ENCODE measurements around the gene NTF4. TPM values are rescaled to one million over a fixed set of nuclear protein-coding genes. Genes with fewer than 3 reads are reported as not detected.

Gene NTF4
- total RNA-seq, 2 donors from 2014 or later = not detected

DNA sequence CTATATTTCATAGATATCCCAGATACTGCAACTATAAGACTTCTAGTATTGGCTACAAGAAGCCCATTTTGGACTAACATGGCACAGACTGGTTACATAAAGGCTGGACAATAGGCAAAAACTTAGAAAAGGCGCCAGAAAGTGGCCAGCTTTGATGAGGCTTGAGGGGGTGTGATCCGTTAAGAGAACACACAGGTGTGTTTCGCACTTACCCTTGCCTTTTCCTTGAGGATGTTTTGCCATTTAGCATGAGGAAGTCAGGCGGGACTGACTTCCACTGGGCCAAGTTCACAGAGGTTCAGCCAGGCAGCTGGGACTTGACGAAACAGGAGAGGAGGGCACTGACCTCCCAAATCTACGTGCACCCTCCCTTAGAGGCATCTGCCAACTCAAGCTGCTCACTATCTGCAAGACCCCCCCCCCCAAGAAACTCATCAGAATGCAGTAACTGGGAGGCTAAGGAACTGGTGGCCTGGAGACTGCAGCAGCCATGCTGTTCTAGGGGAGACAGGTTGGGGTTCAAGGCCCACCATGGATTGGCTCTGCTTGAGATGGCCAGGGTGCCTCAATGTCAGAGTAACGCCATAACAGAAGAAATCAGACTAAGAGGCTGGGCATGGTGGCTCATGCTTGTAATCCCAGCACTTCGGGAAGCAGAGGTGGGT, 45.1 kb upstream of the NTF4 start:
- TF ChIP-seq, protein P1, sequence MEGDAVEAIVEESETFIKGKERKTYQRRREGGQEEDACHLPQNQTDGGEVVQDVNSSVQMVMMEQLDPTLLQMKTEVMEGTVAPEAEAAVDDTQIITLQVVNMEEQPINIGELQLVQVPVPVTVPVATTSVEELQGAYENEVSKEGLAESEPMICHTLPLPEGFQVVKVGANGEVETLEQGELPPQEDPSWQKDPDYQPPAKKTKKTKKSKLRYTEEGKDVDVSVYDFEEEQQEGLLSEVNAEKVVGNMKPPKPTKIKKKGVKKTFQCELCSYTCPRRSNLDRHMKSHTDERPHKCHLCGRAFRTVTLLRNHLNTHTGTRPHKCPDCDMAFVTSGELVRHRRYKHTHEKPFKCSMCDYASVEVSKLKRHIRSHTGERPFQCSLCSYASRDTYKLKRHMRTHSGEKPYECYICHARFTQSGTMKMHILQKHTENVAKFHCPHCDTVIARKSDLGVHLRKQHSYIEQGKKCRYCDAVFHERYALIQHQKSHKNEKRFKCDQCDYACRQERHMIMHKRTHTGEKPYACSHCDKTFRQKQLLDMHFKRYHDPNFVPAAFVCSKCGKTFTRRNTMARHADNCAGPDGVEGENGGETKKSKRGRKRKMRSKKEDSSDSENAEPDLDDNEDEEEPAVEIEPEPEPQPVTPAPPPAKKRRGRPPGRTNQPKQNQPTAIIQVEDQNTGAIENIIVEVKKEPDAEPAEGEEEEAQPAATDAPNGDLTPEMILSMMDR (IDR thresholded peaks at IDR 0.05) = no peak
- no peak for TF ChIP-seq POLR2A (IDR thresholded peaks at IDR 0.05)
- intact Hi-C loops (cut with DNase I) = loop anchor here (5.0 kb wide), 1 partner anchor 38 kb away; no protein-coding TSS in a partner anchor
- H3K27me3 ChIP-seq = no peaks in the 10 kb centered on the region
- H3K36me3 ChIP-seq (replicated peaks in 1 of 2; ENCODE audit: insufficient read depth in 1 of 2, low read depth in 2 of 2) = peaks cover 4 to 5% of the 10 kb centered on the region in 2 donors
- H3K27ac ChIP-seq = no peak overlapping the region
- DNase-seq (no peak), ATAC-seq (no peak)
- WGBS, 2 donors = 81 to 89% methylated on average over 8 of the region's 8 CpGs
- H3K9me3 ChIP-seq = no peaks in the 10 kb centered on the region
- peaks cover 14% of the 10 kb centered on the region for H3K4me1 ChIP-seq
- no peak overlapping the region for H3K4me3 ChIP-seq

DNA sequence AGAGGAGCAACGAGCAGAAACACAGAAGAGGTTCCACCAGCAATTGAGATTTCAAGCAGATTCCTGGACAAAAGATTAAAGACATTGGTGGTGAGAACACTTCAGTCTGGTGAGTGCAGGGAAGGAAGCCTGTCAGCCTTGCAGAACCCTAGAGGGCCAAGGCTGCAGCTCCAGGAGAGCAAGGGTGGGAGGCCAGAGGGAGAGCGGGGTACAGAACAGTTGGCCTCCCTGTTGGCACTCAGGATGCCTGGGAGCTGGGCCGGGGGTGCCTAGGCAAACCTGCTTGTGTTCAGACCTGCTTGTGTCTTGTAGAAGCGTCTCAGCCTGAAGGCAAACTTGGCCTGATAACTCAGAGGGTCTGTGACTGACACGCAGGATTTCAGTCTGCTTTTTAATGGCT, 44.4 kb upstream of the NTF4 start:
- H3K36me3 ChIP-seq (replicated peaks in 1 of 2; ENCODE audit: insufficient read depth in 1 of 2, low read depth in 2 of 2) = peaks cover 5 to 7% of the 10 kb centered on the region in 2 donors
- DNase-seq = no peak
- H3K9me3 ChIP-seq = no peaks in the 10 kb centered on the region
- H3K27ac ChIP-seq = no peak overlapping the region
- no peak for ATAC-seq
- TF ChIP-seq, protein P1 (IDR thresholded peaks at IDR 0.05) = no peak
- TF ChIP-seq POLR2A (IDR thresholded peaks at IDR 0.05) = no peak
- no peak overlapping the region for H3K4me3 ChIP-seq
- no peaks in the 10 kb centered on the region for H3K27me3 ChIP-seq
- peaks cover 13% of the 10 kb centered on the region for H3K4me1 ChIP-seq
- 79 to 87% methylated on average over 5 of the region's 5 CpGs for WGBS, 2 donors
- intact Hi-C loops (cut with DNase I) = no loop called here

DNA sequence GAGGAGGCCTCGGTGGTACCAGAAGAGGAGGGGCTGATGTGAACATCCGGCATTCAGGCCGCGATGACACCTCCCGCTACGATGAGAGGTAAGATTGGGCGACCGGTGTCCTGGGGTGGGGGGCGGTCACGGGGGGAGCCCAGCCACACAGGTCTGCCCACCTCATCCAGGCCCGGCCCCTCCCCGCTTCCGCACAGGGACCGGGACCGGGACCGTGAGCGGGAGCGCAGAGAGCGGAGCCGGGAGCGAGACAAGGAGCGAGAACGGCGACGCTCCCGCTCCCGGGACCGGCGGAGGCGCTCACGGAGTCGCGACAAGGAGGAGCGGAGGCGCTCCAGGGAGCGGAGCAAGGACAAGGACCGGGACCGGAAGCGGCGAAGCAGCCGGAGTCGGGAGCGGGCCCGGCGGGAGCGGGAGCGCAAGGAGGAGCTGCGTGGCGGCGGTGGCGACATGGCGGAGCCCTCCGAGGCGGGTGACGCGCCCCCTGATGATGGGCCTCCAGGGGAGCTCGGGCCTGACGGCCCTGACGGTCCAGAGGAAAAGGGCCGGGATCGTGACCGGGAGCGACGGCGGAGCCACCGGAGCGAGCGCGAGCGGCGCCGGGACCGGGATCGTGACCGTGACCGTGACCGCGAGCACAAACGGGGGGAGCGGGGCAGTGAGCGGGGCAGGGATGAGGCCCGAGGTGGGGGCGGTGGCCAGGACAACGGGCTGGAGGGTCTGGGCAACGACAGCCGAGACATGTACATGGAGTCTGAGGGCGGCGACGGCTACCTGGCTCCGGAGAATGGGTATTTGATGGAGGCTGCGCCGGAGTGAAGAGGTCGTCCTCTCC, 43.2 kb upstream of the NTF4 start:
- H3K4me3 ChIP-seq = no peak overlapping the region
- intact Hi-C loops (cut with DNase I) = no loop called here
- TF ChIP-seq, protein P1 (IDR thresholded peaks at IDR 0.05) = no peak
- TF ChIP-seq POLR2A (IDR thresholded peaks at IDR 0.05) = no peak
- H3K27me3 ChIP-seq = no peaks in the 10 kb centered on the region
- H3K9me3 ChIP-seq = no peaks in the 10 kb centered on the region
- ATAC-seq (no peak), DNase-seq (no peak)
- H3K27ac ChIP-seq = no peak overlapping the region
- 94 to 97% methylated on average over 86 to 93 of the region's 93 CpGs for WGBS, 2 donors
- peaks cover 6 to 7% of the 10 kb centered on the region in 2 donors for H3K36me3 ChIP-seq (replicated peaks in 1 of 2; ENCODE audit: insufficient read depth in 1 of 2, low read depth in 2 of 2)
- peaks cover 8% of the 10 kb centered on the region for H3K4me1 ChIP-seq

DNA sequence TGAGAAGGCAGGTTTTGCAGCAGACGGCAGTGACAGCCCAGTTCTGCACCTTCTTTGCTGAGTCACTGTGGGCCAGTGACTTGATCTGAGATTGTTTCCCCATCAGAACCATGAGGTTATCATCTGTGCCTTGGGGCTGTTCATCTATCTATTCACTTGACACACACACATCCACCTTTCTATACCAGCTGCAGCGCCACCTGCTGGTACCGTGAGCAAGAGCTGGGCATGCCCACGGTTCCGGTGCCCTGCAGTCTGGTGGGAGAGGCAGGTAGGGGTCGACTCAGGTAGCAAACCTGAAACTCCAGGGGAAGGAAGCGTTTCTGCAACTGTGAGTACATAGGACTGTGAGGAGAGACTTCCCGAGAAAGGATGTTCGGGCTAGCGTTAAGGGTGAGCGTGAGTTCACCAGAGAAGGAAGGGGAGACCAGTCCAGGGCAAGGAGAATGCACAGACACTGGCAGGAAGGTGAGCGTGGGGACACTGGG, 42.1 kb upstream of the NTF4 start:
- H3K4me1 ChIP-seq = peaks cover 8% of the 10 kb centered on the region
- 49 to 62% methylated on average over 11 to 12 of the region's 12 CpGs for WGBS, 2 donors
- no peak overlapping the region for H3K4me3 ChIP-seq
- DNase-seq (peak; percentile 51 to 67 (median 55)), ATAC-seq (peak; percentile 60)
- H3K36me3 ChIP-seq (replicated peaks in 1 of 2; ENCODE audit: insufficient read depth in 1 of 2, low read depth in 2 of 2) = peaks cover 7 to 14% of the 10 kb centered on the region in 2 donors
- intact Hi-C loops (cut with DNase I) = no loop called here
- no peak overlapping the region for H3K27ac ChIP-seq
- no peaks in the 10 kb centered on the region for H3K27me3 ChIP-seq
- H3K9me3 ChIP-seq = no peaks in the 10 kb centered on the region
- TF ChIP-seq, protein P1 (IDR thresholded peaks at IDR 0.05) = peak; percentile 51 to 71 (median 63)
- TF ChIP-seq POLR2A (IDR thresholded peaks at IDR 0.05) = no peak

Data from body of pancreas (tissue), 4 donors.